IPS-20b (cell line): ENCODE measurements around the gene DCTN4.

ENCODE experiments used
- H3K27ac ChIP-seq: one replicate; pipeline ENCODE4 v1.5.1; 2013; ENCODE audit warnings: low read length
- H3K27me3 ChIP-seq: 2 replicates; pipeline ENCODE4 v1.6.1; 2013; ENCODE audit warnings: mild to moderate bottlenecking, low read length, inconsistent platforms; ENCODE audit not compliant: insufficient read depth
- H3K36me3 ChIP-seq: 2 replicates; pipeline ENCODE4 v1.6.1; 2013; ENCODE audit warnings: low read depth, mild to moderate bottlenecking, inconsistent platforms, low read length, moderate library complexity; ENCODE audit not compliant: insufficient read depth
- H3K4me1 ChIP-seq: 2 replicates; pipeline ENCODE4 v1.6.1; 2013; ENCODE audit warnings: mild to moderate bottlenecking, control low read depth, inconsistent platforms, low read length, moderate library complexity; ENCODE audit not compliant: insufficient read depth
- H3K4me3 ChIP-seq: 2 replicates; pipeline ENCODE4 v1.5.1; 2013; ENCODE audit warnings: mild to moderate bottlenecking, low read length, inconsistent platforms
- H3K9ac ChIP-seq: 2 replicates; pipeline ENCODE4 v1.6.1; 2013; ENCODE audit warnings: low read depth, mild to moderate bottlenecking, inconsistent platforms, low read length, moderate library complexity
- H3K9me3 ChIP-seq: 2 replicates; pipeline ENCODE4 v1.6.1; 2013; ENCODE audit warnings: mild to moderate bottlenecking, low read depth, low read length, inconsistent platforms; ENCODE audit not compliant: insufficient read depth

Gene DCTN4

DNA sequence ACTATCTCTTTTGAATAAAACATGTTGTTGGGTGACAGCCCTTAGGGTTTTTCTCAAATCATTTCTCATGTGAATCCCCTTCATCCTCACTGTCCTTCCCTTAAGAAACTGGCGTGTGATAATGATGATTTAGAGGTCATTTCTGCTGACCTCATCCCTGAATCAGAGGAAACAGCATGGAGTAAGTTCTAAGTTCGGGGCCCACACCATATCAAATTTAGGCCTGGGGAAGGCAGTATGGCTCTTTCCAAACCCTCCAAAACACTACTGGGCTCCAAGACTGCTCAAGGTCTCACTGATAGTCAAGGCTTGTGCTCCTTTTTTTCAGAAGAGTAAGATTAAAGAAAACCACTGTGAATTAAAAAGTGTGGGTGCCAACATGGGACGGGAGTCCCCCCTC, 18.9 kb upstream of the DCTN4 start:
- Histone ChIP-seq H3K9ac (peak overlapping the region; percentile 91; the same call in 1 of the 2 replicates), H3K4me3 (peak overlapping the region; percentile 90; the same call in 1 of the 2 replicates), H3K36me3 (no peaks in the 10 kb centered on the region; the same call in 1 of the 2 replicates), H3K9me3 (no peaks in the 10 kb centered on the region), H3K27me3 (peaks cover 44% of the 10 kb centered on the region), H3K27ac (no peak overlapping the region), H3K4me1 (peaks cover 29% of the 10 kb centered on the region)

DNA sequence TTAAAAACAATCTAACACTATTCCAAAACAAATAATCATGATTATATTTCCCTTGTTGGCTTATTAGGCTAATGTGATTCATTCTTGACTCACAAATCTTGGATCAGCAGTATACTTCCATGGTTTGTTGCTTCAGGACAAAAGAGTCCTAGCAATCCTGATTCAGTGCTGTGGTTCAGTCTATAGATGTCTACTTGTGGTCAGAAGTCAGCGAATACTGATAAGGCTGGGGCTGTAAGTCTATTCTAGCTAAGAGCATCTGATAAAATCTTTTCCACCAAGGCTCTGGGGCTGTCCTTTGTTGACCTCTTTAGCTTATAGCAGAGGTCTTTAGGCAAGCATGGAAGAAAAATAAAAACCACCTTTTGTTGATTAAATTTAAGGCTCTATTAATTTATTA, 15.3 kb upstream of the DCTN4 start:
- no peaks in the 10 kb centered on the region for H3K36me3 ChIP-seq
- no peak overlapping the region for H3K9ac ChIP-seq
- H3K4me1 ChIP-seq = peaks cover 6% of the 10 kb centered on the region; the same call in 1 of the 2 replicates
- no peak overlapping the region for H3K4me3 ChIP-seq
- peaks cover 17% of the 10 kb centered on the region for H3K27me3 ChIP-seq
- H3K9me3 ChIP-seq = no peaks in the 10 kb centered on the region
- no peak overlapping the region for H3K27ac ChIP-seq

GRCh38 chr5:150771034-150771795, 12.4 kb upstream of the DCTN4 start:
- H3K9me3 ChIP-seq = no peaks in the 10 kb centered on the region
- no peak overlapping the region for H3K4me3 ChIP-seq
- no peaks in the 10 kb centered on the region for H3K36me3 ChIP-seq
- no peaks in the 10 kb centered on the region for H3K4me1 ChIP-seq
- H3K9ac ChIP-seq = no peak overlapping the region
- peaks cover 13% of the 10 kb centered on the region for H3K27me3 ChIP-seq
- no peak overlapping the region for H3K27ac ChIP-seq

- Histone ChIP-seq H3K27me3 (peaks cover 13% of the 10 kb centered on the region), H3K4me3 (no peak overlapping the region), H3K9me3 (no peaks in the 10 kb centered on the region), H3K27ac (no peak overlapping the region), H3K36me3 (no peaks in the 10 kb centered on the region), H3K9ac (no peak overlapping the region), H3K4me1 (no peaks in the 10 kb centered on the region)
Measured at GRCh38 chr5:150766251-150766650, 7.4 kb upstream of the DCTN4 start.

DNA sequence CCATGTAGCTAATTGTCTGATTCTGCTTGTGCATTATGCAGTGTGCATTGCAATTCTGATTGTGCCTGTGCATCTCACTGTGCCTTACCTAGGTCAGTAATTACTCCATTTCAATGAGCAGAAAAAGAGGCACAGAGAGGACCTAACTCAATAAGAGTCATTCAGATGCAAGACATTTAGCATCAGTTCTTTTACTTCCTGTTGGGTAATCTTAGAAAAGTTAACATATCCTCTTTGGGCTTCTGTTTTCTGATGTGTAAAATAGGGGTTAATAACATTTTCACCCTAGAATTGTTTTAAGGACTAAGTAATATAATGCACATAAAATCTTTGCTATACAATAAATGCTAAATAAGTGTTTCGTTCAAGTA, 7.0 kb upstream of the DCTN4 start:
- Histone ChIP-seq H3K9ac (no peak overlapping the region), H3K27ac (no peak overlapping the region), H3K36me3 (no peaks in the 10 kb centered on the region), H3K9me3 (no peaks in the 10 kb centered on the region), H3K4me1 (no peaks in the 10 kb centered on the region), H3K4me3 (no peak overlapping the region), H3K27me3 (peaks cover 17% of the 10 kb centered on the region)

DNA sequence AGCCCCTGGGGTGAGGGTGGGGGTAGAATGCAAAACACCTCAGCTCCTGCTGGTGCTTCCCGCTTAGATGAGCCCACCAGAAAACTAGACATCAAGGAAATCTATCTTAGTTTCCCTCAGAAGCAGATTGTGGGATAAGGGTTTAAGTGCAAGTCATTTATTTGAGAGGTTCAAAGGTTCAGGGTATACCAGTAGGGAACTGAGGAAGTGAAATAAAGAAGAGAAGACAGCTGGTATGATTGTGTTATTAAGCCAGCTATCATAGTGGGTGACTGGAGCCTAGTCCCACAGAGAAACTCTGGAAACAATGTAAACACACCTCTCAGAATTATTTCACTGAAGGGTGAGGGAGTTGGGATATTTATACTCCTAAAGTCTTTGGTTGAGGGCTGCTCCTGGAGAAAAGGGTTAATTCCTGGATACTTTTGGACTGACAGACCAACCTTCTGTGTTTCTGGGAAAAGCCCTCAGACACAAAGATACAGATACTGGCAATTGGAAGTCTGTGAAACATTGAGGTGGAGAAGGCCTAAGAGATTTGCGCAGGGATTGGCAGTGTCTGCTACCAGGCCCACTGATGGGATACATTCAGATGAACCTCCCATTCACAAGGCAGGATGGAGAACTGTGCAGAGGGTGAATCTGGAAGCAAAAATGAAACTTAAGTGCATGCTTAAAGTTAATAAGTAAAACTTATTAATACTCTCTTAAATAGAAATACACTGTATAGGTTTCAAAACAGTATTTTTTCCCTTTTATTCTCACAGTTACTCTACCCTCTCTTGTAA, 6.4 kb upstream of the DCTN4 start:
- H3K4me1 ChIP-seq = no peaks in the 10 kb centered on the region
- peaks cover 23% of the 10 kb centered on the region for H3K27me3 ChIP-seq
- no peak overlapping the region for H3K4me3 ChIP-seq
- no peaks in the 10 kb centered on the region for H3K9me3 ChIP-seq
- H3K27ac ChIP-seq = no peak overlapping the region
- no peaks in the 10 kb centered on the region for H3K36me3 ChIP-seq
- H3K9ac ChIP-seq = no peak overlapping the region

DNA sequence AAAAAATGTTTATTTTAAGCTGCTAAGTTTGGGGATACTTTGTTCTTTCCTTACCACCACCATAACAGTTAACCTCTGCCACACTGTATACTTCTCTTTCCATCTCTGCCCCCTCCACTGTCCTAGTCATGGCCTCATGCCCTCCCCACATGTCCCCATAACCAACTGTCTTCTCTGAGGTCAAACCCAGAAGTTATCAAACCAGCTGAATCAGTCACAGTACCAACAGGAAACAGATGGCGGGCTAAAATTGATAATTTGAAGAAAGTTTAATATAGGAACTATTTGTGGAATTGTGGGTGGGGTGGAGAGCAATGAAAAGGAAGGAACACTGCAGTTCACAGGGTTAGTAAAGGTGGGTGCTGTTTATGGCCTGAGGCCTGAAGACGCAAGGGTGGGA, 5.7 kb upstream of the DCTN4 start:
- Histone ChIP-seq H3K9me3 (no peaks in the 10 kb centered on the region), H3K4me3 (no peak overlapping the region), H3K27ac (no peak overlapping the region), H3K36me3 (no peaks in the 10 kb centered on the region), H3K4me1 (no peaks in the 10 kb centered on the region), H3K27me3 (peaks cover 25% of the 10 kb centered on the region), H3K9ac (no peak overlapping the region)

GRCh38 chr5:150763023-150763769, 4.4 kb upstream of the DCTN4 start:
- Histone ChIP-seq H3K27ac (no peak overlapping the region), H3K9me3 (no peaks in the 10 kb centered on the region), H3K4me1 (no peaks in the 10 kb centered on the region)

GRCh38 chr5:150762211-150762610, 3.4 kb upstream of the DCTN4 start:
- no peaks in the 10 kb centered on the region for H3K36me3 ChIP-seq
- no peaks in the 10 kb centered on the region for H3K9me3 ChIP-seq
- H3K27me3 ChIP-seq = peaks cover 17% of the 10 kb centered on the region
- H3K4me1 ChIP-seq = no peaks in the 10 kb centered on the region
- no peak overlapping the region for H3K9ac ChIP-seq
- H3K27ac ChIP-seq = no peak overlapping the region
- no peak overlapping the region for H3K4me3 ChIP-seq

More at GRCh38 chr5:150763023-150763769, 4.4 kb upstream of the DCTN4 start:
- no peaks in the 10 kb centered on the region for H3K36me3 ChIP-seq
- H3K27me3 ChIP-seq = peaks cover 25% of the 10 kb centered on the region
- H3K4me3 ChIP-seq = no peak overlapping the region
- H3K9ac ChIP-seq = no peak overlapping the region

DNA sequence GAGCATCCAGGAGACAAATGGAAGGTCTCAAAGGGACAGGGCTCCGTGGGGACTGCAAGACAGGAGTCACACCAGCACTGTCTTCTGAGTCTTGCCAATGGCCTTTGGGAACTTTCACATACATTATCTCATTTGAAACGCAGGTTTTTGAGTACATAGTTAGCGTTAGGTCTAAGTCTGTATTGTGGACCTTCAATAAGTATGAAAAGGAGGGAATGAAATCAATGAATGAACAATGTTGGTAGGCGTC, 442 bp upstream of the DCTN4 start:
- peak overlapping the region; percentile 90; the same call in 1 of the 2 replicates for H3K4me3 ChIP-seq
- H3K27ac ChIP-seq = peak overlapping the region; percentile 41
- no peaks in the 10 kb centered on the region for H3K4me1 ChIP-seq
- no peaks in the 10 kb centered on the region for H3K9me3 ChIP-seq
- peaks cover 20% of the 10 kb centered on the region for H3K36me3 ChIP-seq
- H3K9ac ChIP-seq = peak overlapping the region; percentile 88; the same call in 1 of the 2 replicates
- peaks cover 12% of the 10 kb centered on the region; the same call in 1 of the 2 replicates for H3K27me3 ChIP-seq

- H3K4me3 ChIP-seq = peak overlapping the region; percentile 90
- H3K4me1 ChIP-seq = no peaks in the 10 kb centered on the region
- H3K9me3 ChIP-seq = no peaks in the 10 kb centered on the region
- H3K36me3 ChIP-seq = peaks cover 31% of the 10 kb centered on the region
- peak overlapping the region; percentile 2 for H3K27ac ChIP-seq
- H3K9ac ChIP-seq = peak overlapping the region; percentile 88
- H3K27me3 ChIP-seq = peaks cover 12% of the 10 kb centered on the region; the same call in 1 of the 2 replicates
Measured at GRCh38 chr5:150758203-150758530, 650 bp downstream of the DCTN4 start.
